Measurements from ENCODE around the gene B4GALNT3. TPM values are rescaled to one million over a fixed set of nuclear protein-coding genes. Genes with fewer than 3 reads are reported as not detected.

B4GALNT3 gene
- total RNA-seq, 4 donors from 2014 or later: 9.7 to 45.3 (median 18.4) TPM

- no peak for TF ChIP-seq POLR2A (IDR thresholded peaks at IDR 0.05)
- TF ChIP-seq CTCF (IDR thresholded peaks at IDR 0.05): no peak
- H3K9me3 ChIP-seq: no peaks in the 10 kb centered on the region
- no peak overlapping the region for H3K27ac ChIP-seq
- no peak for DNase-seq
- H3K36me3 ChIP-seq: no peaks in the 10 kb centered on the region
- 80 to 81% methylated on average over 8 of the region's 8 CpGs for WGBS, 2 donors
- H3K4me3 ChIP-seq: no peak overlapping the region
- intact Hi-C loops (cut with DNase I): no loop called here
- H3K27me3 ChIP-seq: peaks cover 0 to 5% (median 0%) of the 10 kb centered on the region in 4 donors
- H3K4me1 ChIP-seq: peaks cover 0 to 20% (median 0%) of the 10 kb centered on the region in 3 donors
Measured at GRCh38 chr12:499837-500458, 40.2 kb downstream of the B4GALNT3 start.

- no peaks in the 10 kb centered on the region for H3K36me3 ChIP-seq
- WGBS, 2 donors: 90% methylated on average over 6 to 14 of the region's 14 CpGs
- DNase-seq: no peak
- no peaks in the 10 kb centered on the region for H3K9me3 ChIP-seq
- H3K4me3 ChIP-seq: no peak overlapping the region
- H3K27me3 ChIP-seq: peaks cover 0 to 5% (median 0%) of the 10 kb centered on the region in 4 donors
- no peak for TF ChIP-seq CTCF (IDR thresholded peaks at IDR 0.05)
- no peak for TF ChIP-seq POLR2A (IDR thresholded peaks at IDR 0.05)
- intact Hi-C loops (cut with DNase I): no loop called here
- H3K4me1 ChIP-seq: peaks cover 0 to 20% (median 0%) of the 10 kb centered on the region in 3 donors
- peak overlapping the region in 1 of 4 donors; percentile 82 for H3K27ac ChIP-seq
Measured at GRCh38 chr12:501722-502447, 42.1 kb downstream of the B4GALNT3 start.

- Histone ChIP-seq H3K9me3 (no peaks in the 10 kb centered on the region), H3K27me3 (no peaks in the 10 kb centered on the region), H3K27ac (peak overlapping the region; percentile 78 to 90 (median 82)), H3K4me1 (peaks cover 0 to 29% (median 0%) of the 10 kb centered on the region in 3 donors), H3K4me3 (no peak overlapping the region), H3K36me3 (no peaks in the 10 kb centered on the region)
- 24 to 34% methylated on average over 7 of the region's 7 CpGs for WGBS, 2 donors
- intact Hi-C loops (cut with DNase I): no loop called here
- no peak for DNase-seq
- TF ChIP-seq CTCF (IDR thresholded peaks at IDR 0.05): no peak
Measured at GRCh38 chr12:503111-503761, 43.5 kb downstream of the B4GALNT3 start.

- DNase-seq: no peak
- no peaks in the 10 kb centered on the region for H3K9me3 ChIP-seq
- intact Hi-C loops (cut with DNase I): no loop called here
- peaks cover 10 to 49% (median 13%) of the 10 kb centered on the region in 3 donors for H3K4me1 ChIP-seq
- 70 to 83% methylated on average over 2 to 4 of the region's 4 CpGs for WGBS, 2 donors
- no peaks in the 10 kb centered on the region for H3K36me3 ChIP-seq
- H3K27me3 ChIP-seq: peaks cover 0 to 5% (median 0%) of the 10 kb centered on the region in 4 donors
- H3K4me3 ChIP-seq: no peak overlapping the region
- no peak overlapping the region for H3K27ac ChIP-seq
- no peak for TF ChIP-seq CTCF (IDR thresholded peaks at IDR 0.05)
- TF ChIP-seq POLR2A (IDR thresholded peaks at IDR 0.05): no peak
Measured at GRCh38 chr12:505221-505620, 45.5 kb downstream of the B4GALNT3 start.

GRCh38 chr12:507391-507796, 47.7 kb downstream of the B4GALNT3 start:
- no peak for DNase-seq

More at GRCh38 chr12:507391-507796, 47.7 kb downstream of the B4GALNT3 start:
- Histone ChIP-seq H3K9me3 (no peaks in the 10 kb centered on the region), H3K27me3 (peaks cover 0 to 5% (median 0%) of the 10 kb centered on the region in 4 donors), H3K27ac (no peak overlapping the region), H3K4me3 (no peak overlapping the region), H3K4me1 (peaks cover 15 to 53% (median 17%) of the 10 kb centered on the region in 3 donors), H3K36me3 (no peaks in the 10 kb centered on the region)
- intact Hi-C loops (cut with DNase I): no loop called here
- 78 to 91% methylated on average over 7 to 8 of the region's 9 CpGs for WGBS, 2 donors
- TF ChIP-seq POLR2A (IDR thresholded peaks at IDR 0.05) (no peak), CTCF (IDR thresholded peaks at IDR 0.05) (no peak)
